Erythroblast (primary cell): ENCODE results near the gene MYO9B.

Source experiments
- DNase-seq, 2 experiments: peaks; one replicate each; lab custom pipeline; 2025; lab: John Stamatoyannopoulos, UW
- GATA1 ChIP-seq: IDR thresholded peaks from 2 replicates; pipeline ENCODE4 v1.6.1; 2011; ENCODE audit warnings: low read depth, mild to moderate bottlenecking, control low read depth, low read length, moderate library complexity
- POLR2A ChIP-seq: IDR thresholded peaks from 2 replicates; pipeline ENCODE4 v1.6.1; 2011; ENCODE audit warnings: mild to moderate bottlenecking, low read length

Gene MYO9B

GRCh38 chr19:17107546-17108452 lies 32.2 kb downstream of the MYO9B start:
- peak in 1 of 2 experiments; percentile 44 for DNase-seq
- no peak for TF ChIP-seq POLR2A
- TF ChIP-seq GATA1, result no peak

GRCh38 chr19:17108453-17108784 lies 32.8 kb downstream of the MYO9B start:
- DNase-seq, result no peak
- TF ChIP-seq GATA1 (no peak), POLR2A (no peak)

- no peak for TF ChIP-seq GATA1
- TF ChIP-seq POLR2A, result no peak
- no peak for DNase-seq
These were observed 33.7 kb downstream of the MYO9B start for GRCh38 chr19:17109300-17109699.

- no peak for DNase-seq
- TF ChIP-seq POLR2A (no peak), GATA1 (no peak)
These were observed 34.5 kb downstream of the MYO9B start for GRCh38 chr19:17109962-17110598.

GRCh38 chr19:17110599-17110966 lies 35.0 kb downstream of the MYO9B start:
- no peak for TF ChIP-seq POLR2A
- TF ChIP-seq GATA1, result no peak
- no peak for DNase-seq

GRCh38 chr19:17111766-17112165 lies 36.2 kb downstream of the MYO9B start:
- TF ChIP-seq GATA1, result no peak
- TF ChIP-seq POLR2A, result no peak
- no peak for DNase-seq

GRCh38 chr19:17112271-17112670 lies 36.7 kb downstream of the MYO9B start:
- TF ChIP-seq POLR2A, result no peak
- TF ChIP-seq GATA1, result no peak
- DNase-seq, result no peak

- TF ChIP-seq GATA1 (no peak), POLR2A (no peak)
- DNase-seq, result no peak
These were observed 37.1 kb downstream of the MYO9B start for GRCh38 chr19:17112700-17113099.

- DNase-seq, result no peak
- no peak for TF ChIP-seq GATA1
- no peak for TF ChIP-seq POLR2A
These were observed 37.7 kb downstream of the MYO9B start for GRCh38 chr19:17113127-17113785.

GRCh38 chr19:17114414-17114831 lies 38.8 kb downstream of the MYO9B start:
- TF ChIP-seq GATA1 (no peak), POLR2A (no peak)
- no peak for DNase-seq

GRCh38 chr19:17116996-17117702 lies 41.6 kb downstream of the MYO9B start:
- no peak for TF ChIP-seq POLR2A
- TF ChIP-seq GATA1, result no peak
- DNase-seq, result no peak

GRCh38 chr19:17118957-17119356 lies 43.4 kb downstream of the MYO9B start:
- no peak for DNase-seq
- TF ChIP-seq GATA1, result no peak
- no peak for TF ChIP-seq POLR2A

- DNase-seq, result no peak
- TF ChIP-seq POLR2A (no peak), GATA1 (no peak)
These were observed 46.2 kb downstream of the MYO9B start for GRCh38 chr19:17121736-17122293.

GRCh38 chr19:17123041-17123440 lies 47.5 kb downstream of the MYO9B start:
- no peak for TF ChIP-seq GATA1
- no peak for TF ChIP-seq POLR2A
- DNase-seq, result no peak
